GM12892 (cell line): ENCODE data around the gene COPB1. TPM values are rescaled to one million over a fixed set of nuclear protein-coding genes. Genes with fewer than 3 reads are reported as not detected.
A peak's percentile ranks its signal among the peaks of the same experiment; 100 is the strongest.
"Not testable (repeated sequence)": the region's sequence is repeated elsewhere in the genome, so short reads cannot be mapped to it uniquely, and the experiment has no call there.

Experiments
- DNase-seq: peaks from one replicate; pipeline ENCODE4 v3.0.0; 2011; ENCODE audit not compliant: insufficient read length
- FAIRE-seq: peaks from 2 replicates; lab custom pipeline; 2011; peaks lifted over from hg19 to GRCh38; lab: Jason Lieb, UNC
- POLR2A ChIP-seq: IDR thresholded peaks from 2 replicates; pipeline ENCODE4 v1.6.1; 2011; ENCODE audit warnings: low read depth, low read length, control low read depth
- POLR2AphosphoS5 ChIP-seq: IDR thresholded peaks from 2 replicates; pipeline ENCODE4 v1.6.1; 2011; ENCODE audit warnings: low read depth, low read length, control low read depth
- TAF1 ChIP-seq: IDR thresholded peaks from 2 replicates; pipeline ENCODE4 v1.6.1; 2011; ENCODE audit warnings: low read depth, mild to moderate bottlenecking, control low read depth, low read length, borderline replicate concordance
- polyA plus RNA-seq: library from polyadenylated mRNA; unstranded; fragments of >200 nt; gene quantifications from one replicate; pipeline ENCODE4 v1.2.1, GENCODE V29; 2012; ENCODE audit warnings: missing spikeins, inconsistent platforms; ENCODE audit not compliant: missing spikeins

Gene COPB1, protein sequence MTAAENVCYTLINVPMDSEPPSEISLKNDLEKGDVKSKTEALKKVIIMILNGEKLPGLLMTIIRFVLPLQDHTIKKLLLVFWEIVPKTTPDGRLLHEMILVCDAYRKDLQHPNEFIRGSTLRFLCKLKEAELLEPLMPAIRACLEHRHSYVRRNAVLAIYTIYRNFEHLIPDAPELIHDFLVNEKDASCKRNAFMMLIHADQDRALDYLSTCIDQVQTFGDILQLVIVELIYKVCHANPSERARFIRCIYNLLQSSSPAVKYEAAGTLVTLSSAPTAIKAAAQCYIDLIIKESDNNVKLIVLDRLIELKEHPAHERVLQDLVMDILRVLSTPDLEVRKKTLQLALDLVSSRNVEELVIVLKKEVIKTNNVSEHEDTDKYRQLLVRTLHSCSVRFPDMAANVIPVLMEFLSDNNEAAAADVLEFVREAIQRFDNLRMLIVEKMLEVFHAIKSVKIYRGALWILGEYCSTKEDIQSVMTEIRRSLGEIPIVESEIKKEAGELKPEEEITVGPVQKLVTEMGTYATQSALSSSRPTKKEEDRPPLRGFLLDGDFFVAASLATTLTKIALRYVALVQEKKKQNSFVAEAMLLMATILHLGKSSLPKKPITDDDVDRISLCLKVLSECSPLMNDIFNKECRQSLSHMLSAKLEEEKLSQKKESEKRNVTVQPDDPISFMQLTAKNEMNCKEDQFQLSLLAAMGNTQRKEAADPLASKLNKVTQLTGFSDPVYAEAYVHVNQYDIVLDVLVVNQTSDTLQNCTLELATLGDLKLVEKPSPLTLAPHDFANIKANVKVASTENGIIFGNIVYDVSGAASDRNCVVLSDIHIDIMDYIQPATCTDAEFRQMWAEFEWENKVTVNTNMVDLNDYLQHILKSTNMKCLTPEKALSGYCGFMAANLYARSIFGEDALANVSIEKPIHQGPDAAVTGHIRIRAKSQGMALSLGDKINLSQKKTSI
- 106 TPM for polyA plus RNA-seq

DNA sequence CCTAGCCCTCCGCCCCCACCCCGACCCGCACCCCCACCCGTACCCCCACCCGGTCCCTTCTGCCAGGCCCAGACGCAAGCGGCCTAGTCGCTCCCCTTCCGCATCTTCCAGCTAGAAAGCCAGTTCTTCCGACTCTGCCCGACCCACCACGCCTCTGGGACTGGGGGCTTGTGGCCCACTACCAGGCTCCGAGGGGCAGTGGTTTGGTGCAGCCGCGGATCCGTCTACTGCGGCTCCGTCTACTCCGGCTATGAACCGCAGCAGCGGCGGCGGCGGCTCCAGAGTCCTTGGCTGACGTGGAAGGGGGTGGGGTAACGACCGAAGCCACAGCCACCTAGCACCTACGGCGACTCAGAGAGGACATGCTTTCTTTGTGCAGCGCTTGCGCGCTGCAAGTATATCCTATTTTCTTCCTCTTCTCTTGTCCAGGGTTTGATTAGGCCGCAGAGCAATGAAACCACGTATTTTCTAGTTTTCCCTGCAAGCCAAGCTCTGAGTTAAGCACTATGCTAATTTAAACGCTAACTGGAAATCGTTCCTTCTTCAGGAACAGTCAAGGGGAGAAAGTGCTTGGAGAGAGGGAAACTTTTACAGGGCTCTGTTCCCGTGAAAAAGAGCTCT lies at the start of gene COPB1:
COPB1 (minus strand) TSS at position 252 of the 621 bp plus-strand sequence. CDS start 883 bp downstream, outside the sequence.
- FAIRE-seq (peak; percentile 99), DNase-seq (peak; percentile 69)
- TF ChIP-seq POLR2A (peak; percentile 98), POLR2AphosphoS5 (peak; percentile 97), TAF1 (peak; percentile 73)

DNA sequence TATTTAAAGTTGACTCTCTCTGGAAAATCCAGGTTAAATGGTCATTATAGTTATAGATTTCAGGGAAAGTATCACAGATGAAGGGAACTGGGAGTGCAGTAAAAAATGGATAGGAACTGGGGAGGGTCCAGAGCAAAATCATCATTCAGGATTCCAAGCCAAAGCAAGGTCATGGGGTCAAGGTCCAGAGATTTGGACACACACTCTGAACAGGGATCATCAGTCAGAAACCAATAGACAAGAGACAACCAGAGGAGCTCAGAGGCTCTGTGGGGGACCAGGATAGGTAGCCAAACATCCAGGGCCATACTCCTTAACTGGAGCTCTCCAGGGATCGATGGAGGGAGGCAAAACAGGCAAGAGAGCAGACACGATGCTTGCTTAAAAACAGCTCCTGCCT lies 47.8 kb upstream of the COPB1 start:
- DNase-seq (no peak), FAIRE-seq (no peak)
- TF ChIP-seq TAF1: no peak
- no peak for TF ChIP-seq POLR2AphosphoS5
- no peak for TF ChIP-seq POLR2A

DNA sequence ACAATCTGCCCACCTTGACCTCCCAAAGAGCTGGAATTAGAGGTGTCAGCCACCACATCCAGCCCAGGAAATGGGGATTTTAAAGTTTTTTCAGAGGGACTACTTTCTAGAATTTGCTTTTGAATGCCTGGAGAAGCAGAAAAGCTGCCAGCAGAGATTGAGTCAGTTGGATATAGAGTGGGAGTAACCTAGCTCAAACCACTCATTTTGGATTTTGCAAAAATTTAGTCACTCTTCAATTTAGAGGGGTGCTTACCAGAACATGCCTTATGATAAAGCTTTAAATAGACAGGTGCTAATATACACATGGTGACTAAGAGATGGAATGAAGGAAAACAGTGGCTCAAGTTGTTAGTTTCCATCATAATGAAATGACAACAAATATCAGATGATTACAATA lies 47.1 kb upstream of the COPB1 start:
- DNase-seq (no peak), FAIRE-seq (no peak)
- TF ChIP-seq POLR2AphosphoS5 (no peak), POLR2A (no peak), TAF1 (no peak)

DNA sequence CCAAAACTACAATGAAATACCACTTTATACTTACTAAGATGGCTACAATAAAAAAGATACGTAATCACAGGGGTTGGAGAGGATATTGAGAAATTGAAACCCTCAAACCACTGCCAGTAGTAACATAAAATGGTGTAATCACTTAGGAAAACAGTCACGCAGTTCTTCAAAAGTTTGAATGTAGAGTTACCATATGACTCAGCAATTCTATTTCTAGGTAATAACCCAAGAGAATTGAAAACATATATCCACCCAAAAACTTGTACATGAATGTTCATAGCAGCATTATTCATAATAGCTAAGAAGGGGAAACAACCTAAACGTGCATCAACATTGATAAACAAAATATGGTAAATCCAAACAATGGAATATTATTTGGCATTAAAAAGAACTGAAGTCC lies 45.0 kb upstream of the COPB1 start:
- TF ChIP-seq TAF1 (no peak), POLR2A (no peak), POLR2AphosphoS5 (no peak)
- no peak for FAIRE-seq
- DNase-seq: no peak

DNA sequence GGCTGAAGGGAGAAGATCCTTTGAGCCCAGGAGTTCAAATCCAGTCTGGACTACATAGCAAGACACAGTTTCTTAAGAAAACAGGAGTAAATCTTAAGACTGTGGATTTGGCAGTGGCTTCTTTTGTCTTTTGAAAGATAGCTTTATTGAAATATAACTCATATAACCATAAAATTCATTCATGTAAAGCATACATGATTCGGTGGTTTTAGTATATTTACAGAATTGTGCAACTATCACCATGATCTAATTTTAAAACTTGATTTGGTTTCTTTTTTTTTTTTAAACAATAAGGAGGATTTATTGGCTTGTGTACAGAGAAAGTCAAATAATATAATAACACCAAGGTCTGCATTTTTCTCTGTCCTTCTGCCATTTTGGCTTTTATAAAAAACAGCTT lies 43.6 kb upstream of the COPB1 start:
- FAIRE-seq (no peak), DNase-seq (no peak)
- no peak for TF ChIP-seq POLR2AphosphoS5
- no peak for TF ChIP-seq TAF1
- no peak for TF ChIP-seq POLR2A

DNA sequence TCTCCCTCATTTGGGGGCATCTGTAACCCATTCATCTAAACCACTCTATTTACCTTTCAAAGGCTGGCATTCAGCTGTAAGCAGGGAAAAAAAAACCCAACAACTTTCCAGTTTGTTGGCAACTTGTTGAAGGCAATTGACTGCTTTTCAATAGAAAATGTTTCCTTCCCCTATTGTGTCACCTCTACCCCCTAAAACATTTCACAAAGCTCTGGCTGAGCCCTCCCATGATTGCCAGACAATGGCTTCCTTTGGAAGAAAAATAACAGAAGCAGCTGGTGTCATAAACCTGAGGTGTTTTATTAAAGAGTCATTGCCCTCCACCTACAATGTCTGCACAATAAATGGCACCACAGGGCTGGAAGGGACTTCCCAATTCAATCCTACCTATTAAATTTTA lies 42.7 kb upstream of the COPB1 start:
- no peak for FAIRE-seq
- TF ChIP-seq POLR2AphosphoS5: no peak
- TF ChIP-seq TAF1: no peak
- TF ChIP-seq POLR2A: no peak
- DNase-seq: no peak

DNA sequence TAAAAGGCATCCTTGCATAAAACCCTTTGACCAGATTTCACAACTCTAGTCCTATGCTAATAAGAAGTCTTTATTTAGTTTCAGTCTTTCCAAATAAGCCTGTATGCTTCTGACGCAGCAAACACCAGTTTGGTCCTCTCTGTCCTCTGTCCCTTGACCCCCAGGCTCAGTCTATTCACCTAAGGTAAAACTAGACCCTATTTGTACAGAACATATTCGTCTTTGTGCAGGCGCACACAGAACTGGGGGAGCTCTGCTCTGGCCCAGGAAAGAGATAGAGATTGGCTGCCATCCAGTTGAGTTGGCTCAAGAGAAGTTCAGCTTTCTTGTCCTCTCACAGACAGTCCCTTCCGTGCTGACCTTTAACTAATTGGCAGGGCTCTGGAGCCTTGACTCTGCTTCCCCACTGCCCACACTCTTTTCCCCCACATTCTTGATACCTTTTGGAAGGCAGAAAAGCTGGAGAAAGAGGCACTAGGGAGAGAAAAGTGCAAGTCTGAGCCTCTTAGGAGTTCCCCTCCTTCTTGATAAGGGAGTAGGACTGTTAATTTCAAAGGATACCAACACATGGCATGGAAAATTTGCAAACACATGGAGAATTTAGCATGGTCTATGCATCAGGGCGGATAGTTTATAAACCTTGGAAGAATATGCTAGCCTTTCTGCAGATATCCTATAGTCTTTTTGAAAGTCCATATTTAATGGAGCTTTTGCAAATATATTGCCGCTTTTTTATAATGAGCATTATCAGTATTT lies 41.8 kb upstream of the COPB1 start:
- TF ChIP-seq POLR2AphosphoS5 (no peak), POLR2A (no peak), TAF1 (no peak)
- FAIRE-seq (no peak), DNase-seq (no peak)

DNA sequence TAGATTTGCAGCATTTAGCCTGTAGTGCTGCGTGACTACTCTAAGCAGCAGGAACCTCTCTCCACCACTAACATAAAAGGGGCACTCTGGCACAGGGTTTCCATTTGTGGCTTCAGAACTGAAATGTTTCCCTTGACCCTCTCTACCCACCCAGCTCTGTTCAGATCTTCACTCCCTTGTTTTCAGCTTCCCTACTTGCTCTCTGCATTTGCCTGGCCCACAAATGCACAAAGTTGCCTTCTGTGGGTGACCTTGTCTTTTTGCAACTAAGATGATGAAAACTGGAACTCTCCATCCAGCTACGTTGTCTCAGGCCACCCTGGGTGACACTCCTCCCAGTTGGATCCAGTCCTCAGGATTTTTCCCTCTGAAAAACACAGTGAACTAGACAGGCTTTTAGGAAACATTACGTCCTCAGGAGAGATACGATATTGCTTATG lies 40.4 kb upstream of the COPB1 start:
- no peak for TF ChIP-seq POLR2A
- TF ChIP-seq TAF1: no peak
- TF ChIP-seq POLR2AphosphoS5: no peak
- FAIRE-seq (no peak), DNase-seq (no peak)

DNA sequence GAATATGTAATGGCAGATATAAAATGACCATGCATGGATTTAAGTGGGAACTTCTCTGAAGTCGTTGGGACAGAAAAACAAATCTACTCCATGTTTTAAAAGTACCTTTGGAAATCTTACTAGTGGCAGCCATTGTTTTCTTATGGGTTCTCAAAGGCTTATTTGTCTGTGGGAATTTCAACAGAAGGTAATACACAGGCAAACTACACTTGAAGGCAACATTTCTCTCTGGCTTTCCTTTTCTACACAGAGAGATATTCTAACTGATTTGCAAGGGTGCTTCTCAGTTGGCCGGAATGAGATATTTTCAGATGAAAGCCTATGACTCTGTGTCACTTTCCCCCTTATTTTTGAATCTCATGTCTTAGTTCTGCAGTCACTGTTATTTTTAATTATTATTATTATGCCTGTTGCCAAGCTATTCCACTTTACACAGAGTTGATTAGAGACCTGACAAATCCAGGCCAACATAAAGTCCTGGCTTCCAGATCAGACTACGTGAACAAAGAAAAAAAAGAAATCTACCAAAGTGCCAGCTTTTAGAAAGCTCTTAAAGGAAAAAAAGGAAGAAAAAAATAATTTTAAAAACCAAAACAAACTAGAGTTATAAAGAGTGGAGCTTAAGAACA lies 39.4 kb upstream of the COPB1 start:
- FAIRE-seq (peak; percentile 5), DNase-seq (no peak)
- TF ChIP-seq POLR2AphosphoS5 (no peak), POLR2A (no peak), TAF1 (no peak)

DNA sequence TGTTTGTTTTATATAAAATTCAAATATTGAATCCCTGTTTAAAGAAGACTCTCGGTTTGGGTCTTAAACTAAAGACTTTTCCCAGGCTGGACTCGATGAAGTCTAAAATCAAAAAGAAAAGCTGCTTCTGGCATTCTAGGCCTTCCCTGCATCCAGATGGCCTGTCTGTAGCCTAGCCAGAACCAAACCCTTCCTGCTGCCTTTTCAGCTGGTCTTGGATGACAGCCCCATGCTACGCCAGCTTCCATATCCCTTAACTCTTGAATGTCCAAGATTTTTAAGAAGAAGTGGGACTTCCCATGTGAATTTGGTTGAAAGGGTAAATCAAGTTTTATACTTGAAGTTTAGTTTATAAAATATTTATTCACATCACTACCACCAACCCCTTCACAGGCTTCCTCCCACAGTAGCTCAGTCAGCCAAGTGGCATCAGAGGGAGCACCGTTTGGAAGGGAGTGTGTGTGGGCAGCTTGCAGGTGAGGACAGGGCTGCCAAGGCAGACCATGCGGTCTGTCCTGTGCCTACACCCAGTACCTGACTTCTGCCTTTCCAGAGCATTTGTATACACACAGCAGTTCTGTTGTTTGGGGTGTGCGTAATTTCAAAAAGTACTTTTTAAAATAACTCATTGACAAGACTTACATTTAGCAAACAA lies 38.8 kb upstream of the COPB1 start:
- FAIRE-seq (no peak), DNase-seq (no peak)
- TF ChIP-seq POLR2AphosphoS5 (no peak), TAF1 (no peak), POLR2A (no peak)

DNA sequence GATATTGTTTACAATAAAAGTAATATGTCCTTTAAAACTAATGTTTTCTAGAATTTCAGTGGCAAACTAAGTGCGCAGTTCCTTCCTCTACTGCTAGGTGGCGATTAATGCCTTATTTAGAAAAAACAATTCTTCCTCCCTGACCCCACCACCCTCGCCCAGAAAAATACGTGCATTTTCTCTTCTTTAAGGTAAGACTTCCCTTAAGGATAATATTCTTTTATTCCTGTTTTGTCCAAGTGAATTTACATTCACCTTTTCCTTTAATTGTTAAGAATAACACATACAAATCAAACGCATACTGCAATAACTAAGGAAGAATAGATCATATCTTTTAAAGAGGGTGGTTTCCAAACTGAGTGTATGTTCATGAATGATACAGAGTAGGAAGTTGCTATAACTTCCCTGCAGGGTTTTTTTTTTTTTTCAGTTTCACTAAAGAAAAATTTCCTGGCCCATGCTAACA lies 37.6 kb upstream of the COPB1 start:
- FAIRE-seq (peak; percentile 50), DNase-seq (peak; percentile 36)

DNA sequence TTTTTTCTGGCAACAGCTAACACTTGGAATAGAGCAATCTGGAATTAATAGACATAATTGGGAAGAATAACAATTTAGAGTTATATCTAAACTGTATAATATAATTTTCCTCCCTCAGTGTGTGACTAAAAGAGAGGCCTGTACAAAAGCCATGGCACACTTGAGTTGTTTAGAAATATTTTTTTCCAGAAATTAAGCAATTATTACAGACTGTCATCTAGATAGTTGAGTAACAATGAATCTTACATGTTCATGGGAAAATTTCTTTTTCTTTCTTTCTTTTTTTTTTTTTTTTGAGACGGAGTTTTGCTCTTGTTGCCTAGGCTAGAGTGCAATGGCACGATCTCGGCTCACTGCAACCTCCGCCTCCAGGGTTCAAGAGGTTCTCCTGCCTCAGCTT lies 35.6 kb upstream of the COPB1 start:
- DNase-seq, FAIRE-seq: not testable (repeated sequence)

More for the DNA sequence above, 37.6 kb upstream of the COPB1 start:
- TF ChIP-seq POLR2A: no peak
- no peak for TF ChIP-seq TAF1
